GM13976 (cell line): Measurements from ENCODE around the gene CFAP299.
"Not testable (repeated sequence)": the region's sequence is repeated elsewhere in the genome, so short reads cannot be mapped to it uniquely, and the experiment has no call there.

ENCODE experiments used
- DNase-seq: peaks from one replicate; pipeline ENCODE4 v3.0.0; 2012; ENCODE audit warnings: low spot score
- CTCF ChIP-seq: IDR thresholded peaks from 2 replicates; pipeline ENCODE4 v1.5.1; 2012; ENCODE audit warnings: borderline replicate concordance, mild to moderate bottlenecking; ENCODE audit not compliant: insufficient read depth; ENCODE audit errors: extremely low read depth, missing control alignments, control extremely low read depth
- in situ Hi-C: fragments of 300-500 bp; cut with MboI; formaldehyde crosslinking; loops from one replicate; pipeline ENCODE4 v1.12.0; 2022; ENCODE audit warnings: low sequenced_read_pairs, mixed read lengths, inconsistent platforms; ENCODE audit not compliant: unreplicated experiment

Gene CFAP299

GRCh38 chr4:80717204-80717603 lies 381.7 kb downstream of the CFAP299 start:
- in situ Hi-C loops = no loop called here
- no peak for TF ChIP-seq CTCF
- no peak for DNase-seq

- in situ Hi-C loops = no loop called here
- no peak for DNase-seq
- no peak for TF ChIP-seq CTCF
Measured at GRCh38 chr4:80726471-80726870, 390.9 kb downstream of the CFAP299 start.

- in situ Hi-C loops = no loop called here
- no peak for TF ChIP-seq CTCF
- no peak for DNase-seq
Measured at GRCh38 chr4:80730158-80730557, 394.6 kb downstream of the CFAP299 start.

- DNase-seq = no peak
- in situ Hi-C loops = no loop called here
- TF ChIP-seq CTCF = no peak
Measured at GRCh38 chr4:80731436-80731835, 395.9 kb downstream of the CFAP299 start.

GRCh38 chr4:80732010-80732409 lies 396.5 kb downstream of the CFAP299 start:
- TF ChIP-seq CTCF = no peak
- DNase-seq = no peak
- in situ Hi-C loops = no loop called here

GRCh38 chr4:80740375-80740774 lies 404.8 kb downstream of the CFAP299 start:
- TF ChIP-seq CTCF = no peak
- DNase-seq = no peak
- in situ Hi-C loops = no loop called here

- DNase-seq, in situ Hi-C loops: not testable (repeated sequence)
Measured at GRCh38 chr4:80749558-80749957, 414.0 kb downstream of the CFAP299 start.

GRCh38 chr4:80751200-80751599 lies 415.7 kb downstream of the CFAP299 start:
- no peak for TF ChIP-seq CTCF
- no peak for DNase-seq
- in situ Hi-C loops = no loop called here
